ENCODE results near the gene MXD1. TPM values are rescaled to one million over a fixed set of nuclear protein-coding genes. Genes with fewer than 3 reads are reported as not detected.
"Not testable (repeated sequence)": the region's sequence is repeated elsewhere in the genome, so short reads cannot be mapped to it uniquely, and the experiment has no call there.

MXD1 gene
- total RNA-seq, 1 experiment from 2014 or later, result 4.6 TPM

GRCh38 chr2:69933254-69933828 lies 18.4 kb downstream of the MXD1 start:
- DNase-seq (ENCODE audit: low read depth), result no peak

- peak; percentile 91 for DNase-seq (ENCODE audit: low read depth)
Measured at GRCh38 chr2:69933839-69934613, 19.1 kb downstream of the MXD1 start.

GRCh38 chr2:69934614-69934908 lies 19.7 kb downstream of the MXD1 start:
- no peak for DNase-seq (ENCODE audit: low read depth)

GRCh38 chr2:69935011-69935410 lies 20.1 kb downstream of the MXD1 start:
- no peak for DNase-seq (ENCODE audit: low read depth)

DNA sequence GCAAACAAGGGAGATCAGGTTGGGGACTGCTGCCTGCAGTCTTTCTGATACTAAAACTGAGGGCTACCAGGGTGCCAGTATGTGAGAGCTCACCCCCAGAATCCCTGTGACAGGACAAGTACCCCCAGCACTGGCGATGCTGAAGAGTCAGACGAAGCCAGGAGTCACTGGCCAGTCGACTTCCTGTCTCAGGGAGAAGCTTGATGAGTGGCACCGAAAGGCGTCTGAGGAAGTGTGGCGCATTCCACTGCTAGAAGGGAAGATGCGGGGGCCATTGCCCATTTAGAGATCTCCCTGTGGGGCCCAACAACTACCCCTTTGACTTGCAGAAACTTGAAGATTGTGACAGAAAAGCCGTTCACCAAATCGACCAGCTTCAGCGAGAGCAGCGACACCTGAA lies 22.0 kb downstream of the MXD1 start:
- DNase-seq (ENCODE audit: low read depth), result no peak

DNA sequence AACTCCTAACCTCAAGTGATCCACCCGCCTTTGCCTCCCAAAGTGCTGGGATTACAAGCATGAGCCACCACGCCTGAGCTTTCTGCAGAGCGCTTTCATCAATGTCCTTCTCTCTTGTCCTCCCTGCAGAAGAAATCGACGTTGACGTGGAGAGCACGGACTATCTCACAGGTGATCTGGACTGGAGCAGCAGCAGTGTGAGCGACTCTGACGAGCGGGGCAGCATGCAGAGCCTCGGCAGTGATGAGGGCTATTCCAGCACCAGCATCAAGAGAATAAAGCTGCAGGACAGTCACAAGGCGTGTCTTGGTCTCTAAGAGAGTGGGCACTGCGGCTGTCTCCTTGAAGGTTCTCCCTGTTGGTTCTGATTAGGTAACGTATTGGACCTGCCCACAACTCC lies 23.1 kb downstream of the MXD1 start:
- no peak for DNase-seq (ENCODE audit: low read depth)

DNA sequence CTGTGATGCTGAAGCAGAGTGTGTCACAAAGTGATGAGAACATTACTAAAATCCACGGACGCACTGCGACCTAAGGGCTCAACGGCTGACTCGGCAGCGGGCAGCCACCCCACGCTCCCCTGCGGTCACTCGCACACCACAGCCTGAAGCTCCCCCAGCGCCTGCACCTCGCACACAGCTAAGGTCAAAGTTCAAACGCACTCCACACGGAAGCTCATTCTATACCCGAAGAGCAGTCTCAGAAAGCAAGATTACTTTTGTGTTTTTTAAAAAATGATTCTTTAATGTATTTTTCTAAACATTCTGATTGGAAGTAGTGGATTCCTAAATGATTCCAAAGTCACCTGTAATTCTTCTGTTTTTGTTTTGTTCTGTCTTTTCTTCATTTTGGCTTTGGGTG lies 24.8 kb downstream of the MXD1 start:
- no peak for DNase-seq (ENCODE audit: low read depth)

DNA sequence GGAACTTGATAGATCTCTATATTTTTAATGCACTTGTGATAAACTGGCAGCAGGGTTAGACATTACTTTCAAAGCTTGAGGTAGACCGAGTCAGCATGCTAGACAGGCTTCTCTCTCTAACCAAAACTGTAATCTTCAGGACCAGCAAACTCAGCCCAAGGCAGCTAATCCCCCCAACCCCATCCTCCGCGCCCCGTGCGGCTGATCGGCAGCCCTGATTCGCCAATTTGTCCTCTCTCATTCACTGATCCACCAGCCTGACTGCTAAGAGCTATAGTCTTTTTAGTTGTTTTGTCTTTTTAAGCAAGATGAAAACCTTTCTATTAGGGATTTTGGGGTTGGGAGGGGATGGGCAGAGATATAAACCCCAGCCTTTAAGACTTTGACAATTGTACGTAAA lies 25.8 kb downstream of the MXD1 start:
- no peak for DNase-seq (ENCODE audit: low read depth)

DNA sequence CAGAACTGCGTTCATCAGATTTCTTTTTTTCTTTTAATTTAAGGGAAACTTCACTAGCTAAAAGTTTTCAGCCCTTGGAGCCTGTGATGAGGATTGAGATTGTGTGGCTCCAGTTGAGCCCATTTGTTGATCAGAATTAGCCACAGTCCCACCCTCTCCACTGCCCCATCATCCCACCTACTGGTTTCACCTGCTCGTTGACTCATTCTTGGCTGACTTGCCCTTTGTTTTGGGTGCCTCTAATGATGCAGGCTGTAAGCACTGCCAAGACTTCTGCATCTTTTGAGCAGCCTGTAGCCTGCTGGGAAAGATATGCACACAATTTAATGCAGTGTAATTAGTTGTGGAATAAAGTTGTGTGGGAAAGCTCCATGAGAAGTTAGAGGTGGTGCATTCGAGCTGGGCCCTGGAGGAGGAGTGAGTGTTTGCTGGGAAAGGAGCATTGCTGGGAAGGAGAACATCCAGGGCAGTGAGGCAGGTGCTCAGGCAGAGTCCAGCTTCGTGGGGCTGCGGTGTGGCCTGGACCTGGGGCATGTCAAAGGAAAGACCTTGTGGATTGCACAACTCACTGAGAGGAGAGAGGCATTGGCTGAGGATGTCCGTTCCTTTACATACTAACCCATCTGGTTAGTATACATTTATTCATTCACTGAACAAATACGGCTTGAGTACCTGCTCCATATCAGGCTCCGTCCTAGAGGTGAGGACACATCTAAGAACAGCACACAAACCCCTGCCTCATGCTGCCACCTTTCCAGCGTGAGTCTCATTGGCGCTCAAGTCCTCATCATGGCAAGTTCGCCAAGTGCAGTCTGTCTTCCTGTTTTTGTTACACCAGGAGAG lies 28.3 kb downstream of the MXD1 start:
- DNase-seq (ENCODE audit: low read depth), result no peak

GRCh38 chr2:69943843-69944525 lies 29.1 kb downstream of the MXD1 start:
- no peak for DNase-seq (ENCODE audit: low read depth)

- no peak for DNase-seq (ENCODE audit: low read depth)
Measured at GRCh38 chr2:69944756-69945155, 29.8 kb downstream of the MXD1 start.

- DNase-seq (ENCODE audit: low read depth), result peak; percentile 74
Measured at GRCh38 chr2:69945441-69945840, 30.5 kb downstream of the MXD1 start.

DNA sequence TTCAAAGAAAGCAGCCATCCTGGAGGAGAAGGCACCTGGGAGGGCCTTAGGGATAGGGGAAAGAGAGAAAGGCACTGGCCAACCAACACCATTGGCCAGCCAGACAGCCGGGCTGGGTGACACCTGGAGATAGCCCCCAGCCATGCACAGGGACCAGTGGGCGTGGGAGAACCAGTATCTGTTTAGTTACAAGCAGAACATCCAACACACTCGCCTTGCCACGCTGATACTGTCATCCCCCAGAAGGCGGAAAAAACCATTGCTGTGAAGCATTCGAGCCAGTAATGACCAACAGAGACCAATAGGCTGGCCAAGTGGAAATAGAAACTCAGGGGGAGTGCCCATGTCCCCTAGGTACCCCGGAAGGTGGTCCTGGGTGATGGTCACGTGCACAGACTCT lies 31.0 kb downstream of the MXD1 start:
- no peak for DNase-seq (ENCODE audit: low read depth)

DNA sequence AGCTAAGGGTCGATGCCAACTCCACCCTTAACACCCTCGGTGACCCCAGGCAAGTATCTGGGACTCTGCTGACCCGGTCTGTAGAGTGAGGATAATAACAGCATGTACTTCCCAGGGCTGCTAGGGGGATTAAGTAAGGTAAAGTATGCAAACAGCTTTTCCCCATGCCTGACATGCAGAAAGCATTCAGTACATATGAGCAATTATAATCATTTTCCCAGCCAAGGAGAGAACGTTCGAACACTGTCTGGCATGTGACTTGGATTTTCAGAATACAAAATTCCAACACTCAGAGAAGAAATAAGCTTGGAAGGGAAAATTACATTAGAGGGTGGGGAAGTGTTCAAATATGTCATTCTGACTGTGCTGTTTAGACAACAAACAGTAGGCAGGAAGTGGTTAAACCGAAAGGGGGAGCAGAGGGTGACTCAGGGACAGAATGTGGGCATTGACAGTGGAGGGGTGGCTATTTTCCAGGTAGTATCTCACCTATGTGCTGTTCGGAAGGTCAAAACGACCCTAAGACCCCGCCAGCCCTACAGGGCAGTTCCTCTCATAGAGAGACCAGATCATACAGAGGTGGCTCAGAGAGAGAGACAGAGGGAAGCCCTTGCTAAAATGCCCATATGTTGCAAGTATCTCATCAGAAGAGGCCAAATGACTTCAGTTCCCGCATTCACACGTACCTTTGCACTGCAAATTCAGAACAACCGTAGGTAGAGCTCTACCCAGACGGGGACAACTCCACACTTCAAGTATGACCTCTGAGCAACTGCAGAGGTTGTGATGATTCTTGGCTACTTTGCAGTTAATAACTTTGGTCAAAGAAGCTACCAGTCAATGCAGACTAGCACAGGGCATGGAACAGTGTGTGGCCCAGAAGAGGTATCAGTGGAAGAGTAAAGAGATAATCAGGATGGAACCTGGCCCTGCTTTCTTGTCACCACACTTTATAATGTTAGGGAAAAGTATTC lies 31.7 kb downstream of the MXD1 start:
- DNase-seq (ENCODE audit: low read depth), result peak; percentile 85

- DNase-seq (ENCODE audit: low read depth), result no peak
Measured at GRCh38 chr2:69947325-69947931, 32.5 kb downstream of the MXD1 start.

- DNase-seq (ENCODE audit: low read depth), result no peak
Measured at GRCh38 chr2:69948032-69948962, 33.4 kb downstream of the MXD1 start.

DNA sequence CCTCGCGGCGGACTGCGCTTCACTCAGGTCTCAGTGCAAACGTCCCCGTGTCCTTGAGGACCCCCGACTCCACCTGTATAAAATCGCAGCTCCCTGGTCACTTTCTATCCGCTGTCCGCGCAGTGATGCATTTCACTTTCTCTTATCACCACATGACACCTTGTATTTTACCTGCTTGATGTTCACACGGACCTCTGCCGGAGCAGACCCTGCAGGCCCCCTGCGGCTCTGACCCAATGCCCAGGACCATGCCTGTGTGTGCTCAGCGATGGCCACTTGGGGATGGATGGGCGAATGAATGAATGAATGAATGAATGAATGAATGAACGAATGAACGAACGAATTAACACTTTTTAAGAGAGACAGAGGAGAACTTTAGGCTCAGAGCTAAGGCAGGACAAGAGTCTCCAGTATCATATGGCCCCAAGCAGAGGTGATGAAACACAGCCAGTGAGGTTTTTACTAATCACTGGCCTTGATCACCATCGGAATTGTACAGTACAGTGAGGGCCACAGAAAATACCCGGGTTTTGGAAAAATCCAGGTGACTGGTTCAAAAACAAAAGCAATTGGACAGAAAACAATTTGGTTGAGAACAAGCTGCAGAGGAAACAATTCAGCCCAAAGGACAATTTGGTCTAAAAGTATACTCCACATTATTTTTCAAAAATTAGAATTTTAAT lies 34.2 kb downstream of the MXD1 start:
- DNase-seq (ENCODE audit: low read depth), result no peak

DNA sequence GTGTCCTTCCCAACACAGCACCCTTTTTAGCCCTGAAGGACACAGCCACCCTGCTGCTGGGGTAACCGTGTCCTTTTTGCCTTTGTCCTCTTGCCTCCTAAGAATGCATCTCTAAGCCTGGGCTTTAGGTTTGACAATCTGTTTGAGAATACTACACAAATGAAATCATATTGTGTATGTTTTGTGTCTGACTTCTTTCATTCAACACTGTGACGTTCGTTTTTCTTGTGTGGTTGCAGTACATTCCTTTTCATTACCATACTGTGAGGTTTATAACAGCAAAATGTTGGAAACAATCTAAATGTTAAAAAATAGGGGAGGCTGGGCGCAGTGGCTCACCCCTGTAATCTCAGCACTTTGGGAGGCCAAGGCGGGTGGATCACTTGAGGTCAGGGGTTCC lies 35.3 kb downstream of the MXD1 start:
- DNase-seq (ENCODE audit: low read depth), result no peak

DNA sequence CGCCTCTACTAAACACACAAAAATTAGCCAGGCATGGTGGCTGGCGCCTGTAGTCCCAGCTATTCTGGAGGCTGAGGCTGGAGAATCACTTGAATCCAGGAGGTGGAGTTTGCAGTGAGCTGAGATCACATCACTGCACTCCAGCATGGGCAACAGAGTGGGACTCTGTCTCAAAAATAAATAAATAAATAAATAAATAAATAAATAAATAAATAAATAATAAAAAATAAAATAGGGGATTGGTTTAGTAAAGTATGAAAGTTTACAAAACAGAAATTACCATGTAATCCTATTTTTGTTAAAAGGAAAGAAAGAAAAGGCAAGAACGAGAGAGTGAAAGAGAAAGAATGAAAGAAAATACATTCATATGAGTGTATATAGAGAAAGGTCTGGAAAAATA lies 35.8 kb downstream of the MXD1 start:
- DNase-seq (ENCODE audit: low read depth), result not testable (repeated sequence)
